B cell (primary cell): Measurements from ENCODE around the gene KLK15. TPM values are rescaled to one million over a fixed set of nuclear protein-coding genes. Genes with fewer than 3 reads are reported as not detected.

Experiments used
- ATAC-seq: fragments of 200-7000 bp; cut with Tn5 transposase; one replicate; pipeline ENCODE4 v1.10.0; 2021; ENCODE audit warnings: low read depth, mild to moderate bottlenecking, moderate number of reproducible peaks, moderate library complexity
- CTCF ChIA-PET: fragments of 350-600 bp; sonication (Branson Sonifier 250); formaldehyde crosslinking; loops from one replicate; lab custom pipeline; 2021; ENCODE audit warnings: antibody characterized with exemption, inconsistent platforms; lab: Charles Lee
- POLR2A ChIA-PET: fragments of 350-600 bp; sonication (Branson Sonifier 250); formaldehyde crosslinking; loops from one replicate; lab custom pipeline; 2021; ENCODE audit warnings: antibody characterized with exemption; lab: Charles Lee
- DNase-seq: peaks from one replicate; pipeline ENCODE4 v3.0.0; 2013
- H2AFZ ChIP-seq: 2 replicates; pipeline ENCODE4 v1.6.1; 2012; ENCODE audit warnings: mild to moderate bottlenecking, low read depth, low read length; ENCODE audit not compliant: insufficient read depth, poor library complexity, severe bottlenecking
- H3K27ac ChIP-seq, 2 donors: 1 replicate in 1 of 2; 2 replicates in 1 of 2; pipeline ENCODE4 v1.5.1; 2012 to 2013; ENCODE audit warnings: low read length in 2 of 2, mild to moderate bottlenecking in 2 of 2, moderate library complexity in 1 of 2
- H3K27me3 ChIP-seq, 4 experiments: fragments of 200-600 bp in 1 of 4; sonication (generic) in 1 of 4; replicated peaks in 1 of 4; 1 replicate in 2 of 4; 2 replicates in 2 of 4; pipeline versions ENCODE4 v1.6.1 to v1.7.0; 2013 to 2016; ENCODE audit warnings: low read length in 3 of 4, mild to moderate bottlenecking in 2 of 4, mixed read lengths in 1 of 4, moderate library complexity in 1 of 4; ENCODE audit not compliant: insufficient read depth in 4 of 4, control insufficient read depth in 3 of 4; ENCODE audit errors: control extremely low read depth in 1 of 4
- H3K36me3 ChIP-seq, 2 experiments: replicated peaks in 1 of 2; 1 replicate in 1 of 2; 2 replicates in 1 of 2; pipeline versions ENCODE4 v1.6.1 to v1.7.1; 2013; ENCODE audit warnings: low read length in 1 of 2; ENCODE audit not compliant: insufficient read depth in 2 of 2, control insufficient read depth in 1 of 2; ENCODE audit errors: control extremely low read depth in 1 of 2, extremely low read depth in 1 of 2
- H3K4me1 ChIP-seq, 2 donors: fragments of 200-600 bp in 1 of 2; sonication (generic) in 1 of 2; 1 replicate in 1 of 2; 2 replicates in 1 of 2; pipeline versions ENCODE4 v1.5.1 to v1.6.1; 2013 to 2017; ENCODE audit warnings: low read length in 2 of 2; ENCODE audit not compliant: control insufficient read depth in 2 of 2, insufficient read depth in 2 of 2
- H3K4me2 ChIP-seq: replicated peaks from 2 replicates; pipeline ENCODE3; 2012; ENCODE audit warnings: mild to moderate bottlenecking, low read depth, low read length; ENCODE audit not compliant: poor library complexity, severe bottlenecking
- H3K4me3 ChIP-seq, 5 experiments: fragments of 200-600 bp in 1 of 5; sonication (generic) in 1 of 5; 1 replicate in 3 of 5; 2 replicates in 2 of 5; pipeline versions ENCODE4 v1.5.1 to v1.7.0; 2011 to 2016; ENCODE audit warnings: low read length in 4 of 5, mild to moderate bottlenecking in 4 of 5, low read depth in 2 of 5, control low read depth in 1 of 5, moderate library complexity in 1 of 5; ENCODE audit not compliant: insufficient read depth in 1 of 5; ENCODE audit errors: control extremely low read depth in 1 of 5, extremely low read depth in 1 of 5
- H3K79me2 ChIP-seq: fragments of 200-600 bp; sonication (generic); one replicate; pipeline ENCODE4 v1.6.0; 2016; ENCODE audit warnings: low read length; ENCODE audit not compliant: control insufficient read depth, insufficient read depth
- H3K9ac ChIP-seq: fragments of 200-600 bp; sonication (generic); 2 replicates; pipeline ENCODE4 v1.6.1; 2017; ENCODE audit warnings: mild to moderate bottlenecking, low read length, moderate library complexity
- H3K9me3 ChIP-seq, 3 donors: one replicate each; pipeline versions ENCODE4 v1.6.1 to v1.7.1; 2013; ENCODE audit warnings: low read length in 2 of 3; ENCODE audit not compliant: control insufficient read depth in 2 of 3, insufficient read depth in 1 of 3; ENCODE audit errors: control extremely low read depth in 1 of 3
- H4K20me1 ChIP-seq: 2 replicates; pipeline ENCODE4 v1.6.0; 2012; ENCODE audit warnings: mild to moderate bottlenecking, low read length; ENCODE audit not compliant: insufficient read depth, control insufficient read depth, poor library complexity, severe bottlenecking
- H3K27ac Mint-ChIP-seq: one replicate; pipeline ENCODE4 v1.8.0; 2021; ENCODE audit warnings: mixed read lengths
- H3K27me3 Mint-ChIP-seq: one replicate; pipeline ENCODE4 v1.8.0; 2021; ENCODE audit warnings: mixed read lengths
- H3K4me1 Mint-ChIP-seq: one replicate; pipeline ENCODE4 v1.8.0; 2021; ENCODE audit warnings: mixed read lengths
- H3K4me3 Mint-ChIP-seq: one replicate; pipeline ENCODE4 v1.8.0; 2021; ENCODE audit warnings: mixed read lengths
- H3K9me3 Mint-ChIP-seq: one replicate; pipeline ENCODE4 v1.8.0; 2022; ENCODE audit warnings: mixed read lengths; ENCODE audit not compliant: insufficient read depth
- CTCF ChIP-seq: fragments of 200-600 bp; IDR thresholded peaks from one replicate; pipeline ENCODE4 v1.8.0; 2022; ENCODE audit warnings: antibody characterized with exemption, mild to moderate bottlenecking
- EZH2 ChIP-seq: IDR thresholded peaks from 2 replicates; pipeline ENCODE4 v1.6.1; 2012; ENCODE audit warnings: borderline replicate concordance, low read depth, mild to moderate bottlenecking, moderate library complexity, low read length; ENCODE audit not compliant: insufficient read depth, poor library complexity, severe bottlenecking
- whole genome bisulfite sequencing: methylation state at CpG from one replicate; pipeline ENCODE4 v1.1.5; 2013; ENCODE audit warnings: missing lambda C conversion rate; ENCODE audit not compliant: insufficient coverage; 5-methylcytosine and 5-hydroxymethylcytosine counted together
- intact Hi-C: fragments of 100-400 bp; cut with micrococcal nuclease; formaldehyde crosslinking; loops from one replicate; pipeline ENCODE4 v1.10.0; 2022
- polyA plus RNA-seq: library from polyadenylated mRNA; depleted of rRNA; stranded (reverse); fragments of >200 nt; gene quantifications from 2 replicates; pipeline ENCODE4 v1.2.3, GENCODE V29; 2012
- total RNA-seq, 2 donors: library from RNA; stranded (reverse); fragments of 120-200 nt in 1 of 2; gene quantifications; 1 replicate in 1 of 2; 2 replicates in 1 of 2; pipeline versions ENCODE4 v1.2.3 to v1.2.4, GENCODE V29; 2013 to 2022

KLK15 gene
- total and polyA plus RNA-seq, 2 donors (not counting 1 experiment from before 2014, with no cell fraction given), result 0.07 TPM; not detected in 1

DNA sequence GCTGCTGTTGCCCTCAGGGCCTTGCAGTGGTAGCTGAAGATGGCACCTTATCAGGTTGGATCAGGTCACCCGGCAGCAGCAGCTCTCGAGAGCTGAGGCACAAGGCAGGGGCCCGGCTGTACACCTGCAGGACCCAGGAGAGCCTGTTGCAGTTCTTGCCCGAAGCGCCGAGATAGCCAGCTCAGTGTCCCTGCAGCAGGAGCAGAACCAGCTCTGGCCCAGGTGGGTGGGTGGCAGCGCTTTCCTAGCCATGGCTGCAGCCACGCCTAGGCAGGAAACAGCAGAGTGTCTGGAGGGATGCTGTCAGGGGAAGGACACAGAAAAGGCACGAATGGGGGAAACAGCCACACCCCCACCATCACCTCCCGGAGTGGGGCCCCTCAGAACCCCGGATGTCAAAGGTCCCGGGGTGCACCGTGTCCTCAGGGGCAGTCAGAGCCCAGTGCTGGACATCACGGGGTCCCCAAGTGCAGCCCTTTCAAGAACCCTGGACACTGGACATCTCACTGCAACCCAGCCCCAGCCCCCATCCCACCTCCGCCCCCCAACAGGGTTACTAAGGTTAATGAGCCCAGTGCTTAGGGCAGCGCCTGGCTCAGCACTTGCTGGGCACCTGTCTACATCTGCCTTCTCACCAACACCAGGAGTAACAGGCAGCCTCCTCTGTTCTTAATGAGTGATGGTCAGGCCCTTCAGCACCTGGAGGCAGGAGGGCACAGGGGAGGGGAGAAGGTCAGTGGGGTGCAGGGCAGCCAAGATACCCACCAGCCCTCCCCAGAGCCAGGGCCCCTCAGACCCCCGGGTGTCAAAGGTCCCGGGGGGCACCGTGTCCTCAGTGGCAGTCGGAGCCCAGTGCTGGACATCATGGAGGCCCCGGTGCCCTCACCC is 34.5 kb downstream of the KLK15 start:
- Histone ChIP-seq H2AFZ (no peak overlapping the region), H3K79me2 (peaks cover 44% of the 10 kb centered on the region), H4K20me1 (peaks cover 7% of the 10 kb centered on the region), H3K9me3 (no peaks in the 10 kb centered on the region), H3K27ac (no peak overlapping the region), H3K4me3 (no peak overlapping the region), H3K27me3 (no peaks in the 10 kb centered on the region), H3K36me3 (peaks cover 0 to 44% of the 10 kb centered on the region in 2 experiments), H3K9ac (no peak overlapping the region), H3K4me1 (peaks cover 17 to 21% of the 10 kb centered on the region in 2 donors), H3K4me2 (no peak overlapping the region)
- ChIA-PET POLR2A (no interaction called here), CTCF (interaction anchor here (1.2 kb wide), 1 partner anchor 123 kb away, joined by 3 read pairs; no protein-coding TSS in a partner anchor)
- DNase-seq (no peak), ATAC-seq (no peak)
- no peak for TF ChIP-seq EZH2
- TF ChIP-seq CTCF, result no peak
- H3K9me3 Mint-ChIP-seq, result no peaks in the 10 kb centered on the region
- no peak overlapping the region for H3K4me3 Mint-ChIP-seq
- intact Hi-C loops, result no loop called here
- no peaks in the 10 kb centered on the region for H3K27me3 Mint-ChIP-seq
- H3K27ac Mint-ChIP-seq, result no peak overlapping the region
- peaks cover 33% of the 10 kb centered on the region for H3K4me1 Mint-ChIP-seq
- 94% methylated on average over 17 of the region's 21 CpGs for WGBS
